Frontal cortex (tissue), 4 donors: ENCODE measurements around the gene TTF1. TPM values are rescaled to one million over a fixed set of nuclear protein-coding genes. Genes with fewer than 3 reads are reported as not detected.
"Not testable (repeated sequence)": the region's sequence is repeated elsewhere in the genome, so short reads cannot be mapped to it uniquely, and the experiment has no call there.

Source experiments
- DNase-seq, 2 donors: peaks; one replicate each; pipeline ENCODE4 v3.0.0; 2012; ENCODE audit warnings: low spot score in 2 of 2
- FAIRE-seq: peaks from 2 replicates; lab custom pipeline; 2012; peaks lifted over from hg19 to GRCh38; lab: Jason Lieb, UNC
- total RNA-seq: library from RNA; depleted of rRNA; stranded (reverse); fragments of >200 nt; gene quantifications from one replicate; pipeline ENCODE4 v1.2.3, GENCODE V29; 2014
- donor health status: control.
- donor health status: control.
- donor health status: control.

The TTF1 gene
- total RNA-seq, 1 donor from 2014 or later = 17.1 TPM

GRCh38 chr9:132415181-132415580 lies 8.5 kb upstream of the TTF1 start:
- FAIRE-seq (no peak), DNase-seq (no peak)

- FAIRE-seq = no peak
- no peak for DNase-seq
Measured at GRCh38 chr9:132414731-132415130, 8.1 kb upstream of the TTF1 start.

- FAIRE-seq (no peak), DNase-seq (no peak)
Measured at GRCh38 chr9:132413926-132414325, 7.3 kb upstream of the TTF1 start.

GRCh38 chr9:132412089-132412488 lies 5.4 kb upstream of the TTF1 start:
- DNase-seq (no peak), FAIRE-seq (no peak)

- FAIRE-seq (no peak), DNase-seq (peak in 1 of 2 donors; percentile 34)
Measured at GRCh38 chr9:132411091-132411508, 4.5 kb upstream of the TTF1 start.

- FAIRE-seq (no peak), DNase-seq (no peak)
Measured at GRCh38 chr9:132410642-132411041, 4.0 kb upstream of the TTF1 start.

GRCh38 chr9:132409828-132410528 lies 3.3 kb upstream of the TTF1 start, which contains the start of gene CFAP77:
TSS of gene CFAP77 (plus strand) at chr9:132410211. CDS start at chr9:132410272, 61 bp downstream.
- FAIRE-seq = no peak
- peak; percentile 42 to 44 for DNase-seq

GRCh38 chr9:132408521-132408920 lies 1.9 kb upstream of the TTF1 start:
- DNase-seq (no peak), FAIRE-seq (no peak)

GRCh38 chr9:132407196-132407595 lies 556 bp upstream of the TTF1 start:
- no peak for FAIRE-seq
- no peak for DNase-seq

GRCh38 chr9:132404228-132404881 lies 2.3 kb downstream of the TTF1 start:
- DNase-seq (no peak), FAIRE-seq (no peak)

GRCh38 chr9:132401824-132402223 lies 4.8 kb downstream of the TTF1 start:
- DNase-seq (no peak), FAIRE-seq (no peak)

GRCh38 chr9:132395560-132395959 lies 11.1 kb downstream of the TTF1 start:
- DNase-seq (no peak), FAIRE-seq (no peak)

- DNase-seq (no peak), FAIRE-seq (no peak)
Measured at GRCh38 chr9:132391449-132391848, 15.2 kb downstream of the TTF1 start.

GRCh38 chr9:132390966-132391365 lies 15.7 kb downstream of the TTF1 start:
- DNase-seq = no peak
- no peak for FAIRE-seq

GRCh38 chr9:132387133-132387532 lies 19.5 kb downstream of the TTF1 start:
- FAIRE-seq (no peak), DNase-seq (no peak)

- DNase-seq = no peak
- no peak for FAIRE-seq
Measured at GRCh38 chr9:132384376-132384775, 22.3 kb downstream of the TTF1 start.

GRCh38 chr9:132383462-132383883 lies 23.2 kb downstream of the TTF1 start:
- FAIRE-seq = no peak
- no peak for DNase-seq

- no peak for DNase-seq
Measured at GRCh38 chr9:132381966-132382541, 24.6 kb downstream of the TTF1 start.

GRCh38 chr9:132378416-132378815 lies 28.2 kb downstream of the TTF1 start:
- not testable (repeated sequence) for DNase-seq

More at GRCh38 chr9:132381966-132382541, 24.6 kb downstream of the TTF1 start:
- no peak for FAIRE-seq

GRCh38 chr9:132377769-132378168 lies 28.9 kb downstream of the TTF1 start:
- DNase-seq, FAIRE-seq: not testable (repeated sequence)

More at GRCh38 chr9:132378416-132378815, 28.2 kb downstream of the TTF1 start:
- FAIRE-seq = not testable (repeated sequence)
